Measurements from ENCODE around the gene STAT4.

STAT4 gene

DNA sequence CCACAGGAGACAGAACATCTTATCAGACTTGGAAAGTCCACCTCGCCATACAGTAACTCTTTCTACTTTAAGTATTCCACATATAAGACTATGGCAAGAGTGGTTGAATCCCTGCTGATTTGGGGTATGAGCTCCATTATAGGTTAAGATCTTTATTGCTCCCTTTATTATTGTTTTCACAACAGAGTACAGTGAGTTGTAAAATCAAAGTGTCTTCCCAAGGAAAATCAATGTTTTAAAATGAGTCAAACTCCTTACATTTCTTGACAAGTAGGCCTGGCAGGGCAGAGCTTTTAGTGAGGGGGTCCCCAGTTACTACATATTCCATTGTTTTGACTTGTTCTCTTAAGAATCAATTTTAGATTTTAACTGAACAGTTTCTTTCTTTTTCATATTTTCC is 87.2 kb downstream of the STAT4 start:
- TF ChIP-seq CTCF (IDR thresholded peaks at IDR 0.05; ENCODE audit: control insufficient read depth, insufficient read depth, low read depth, low read length, missing control alignments), result no peak
- H3K4me3 ChIP-seq (ENCODE audit: control insufficient read depth, low read depth, low read length), result no peak overlapping the region
- no peak for DNase-seq (ENCODE audit: low read depth)

GRCh38 chr2:191061381-191061980 is 89.3 kb downstream of the STAT4 start:
- TF ChIP-seq CTCF (IDR thresholded peaks at IDR 0.05; ENCODE audit: control insufficient read depth, insufficient read depth, low read depth, low read length, missing control alignments), result no peak
- no peak for DNase-seq (ENCODE audit: low read depth)
- H3K4me3 ChIP-seq (ENCODE audit: control insufficient read depth, low read depth, low read length), result no peak overlapping the region

GRCh38 chr2:191059308-191059707 is 91.5 kb downstream of the STAT4 start:
- H3K4me3 ChIP-seq (ENCODE audit: control insufficient read depth, low read depth, low read length), result no peak overlapping the region
- DNase-seq (ENCODE audit: low read depth), result no peak
- no peak for TF ChIP-seq CTCF (IDR thresholded peaks at IDR 0.05; ENCODE audit: control insufficient read depth, insufficient read depth, low read depth, low read length, missing control alignments)

- no peak for TF ChIP-seq CTCF (IDR thresholded peaks at IDR 0.05; ENCODE audit: control insufficient read depth, insufficient read depth, low read depth, low read length, missing control alignments)
- no peak overlapping the region for H3K4me3 ChIP-seq (ENCODE audit: control insufficient read depth, low read depth, low read length)
- DNase-seq (ENCODE audit: low read depth), result no peak
These were observed 94.6 kb downstream of the STAT4 start for GRCh38 chr2:191056228-191056627.

GRCh38 chr2:191053256-191053655 is 97.5 kb downstream of the STAT4 start:
- no peak for TF ChIP-seq CTCF (IDR thresholded peaks at IDR 0.05; ENCODE audit: control insufficient read depth, insufficient read depth, low read depth, low read length, missing control alignments)
- no peak overlapping the region for H3K4me3 ChIP-seq (ENCODE audit: control insufficient read depth, low read depth, low read length)
- DNase-seq (ENCODE audit: low read depth), result no peak

DNA sequence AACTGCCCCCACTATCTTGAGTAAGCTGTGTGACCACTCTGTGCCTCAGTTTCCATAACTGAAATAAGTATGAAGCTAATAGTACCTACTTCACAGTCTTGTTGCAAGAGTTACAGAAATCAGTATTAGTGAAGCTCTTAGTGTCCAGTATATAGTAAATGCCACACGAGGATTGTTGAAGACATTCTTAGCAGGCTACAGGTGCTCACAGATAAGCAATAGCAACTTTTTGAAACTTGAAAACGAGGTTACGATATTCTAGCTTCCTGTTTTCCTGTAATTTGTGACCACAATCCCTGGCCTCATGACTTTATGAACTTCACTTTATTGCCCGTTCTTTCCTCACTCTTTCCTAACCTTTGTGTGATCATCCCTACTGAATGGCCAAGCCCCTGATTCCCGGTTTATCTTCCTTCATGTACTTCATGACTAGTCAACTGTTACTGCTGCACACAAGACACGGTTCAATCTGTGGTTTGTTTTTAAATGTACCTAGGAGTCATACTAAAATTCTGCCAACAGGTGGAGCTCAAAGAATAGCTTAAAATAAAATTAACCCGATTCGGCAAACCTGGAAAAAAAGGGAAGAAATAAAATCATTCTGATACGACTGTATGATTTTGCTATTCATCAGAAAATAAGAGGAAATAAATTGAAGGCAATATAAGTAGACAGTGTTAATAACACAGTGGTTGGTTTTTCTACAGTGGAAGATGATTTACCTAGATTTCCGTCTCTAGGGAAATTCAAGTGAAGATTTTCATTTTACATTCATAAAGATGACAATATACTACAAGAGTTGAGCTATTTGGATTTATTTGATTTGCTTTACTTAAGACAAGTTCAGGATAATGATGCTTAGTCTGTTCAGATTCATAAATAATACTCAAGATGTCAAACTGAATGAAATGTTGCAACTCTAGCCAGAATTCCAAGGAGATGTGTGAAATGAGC is 98.7 kb downstream of the STAT4 start:
- peak; percentile 59 for DNase-seq (ENCODE audit: low read depth)
- peak; percentile 50 for TF ChIP-seq CTCF (IDR thresholded peaks at IDR 0.05; ENCODE audit: control insufficient read depth, insufficient read depth, low read depth, low read length, missing control alignments)
- no peak overlapping the region for H3K4me3 ChIP-seq (ENCODE audit: control insufficient read depth, low read depth, low read length)

All from AG09309 (cell line).